Cardiac muscle cell (in vitro differentiated cells and primary cell): ENCODE data around the gene NUP133. TPM values are rescaled to one million over a fixed set of nuclear protein-coding genes. Genes with fewer than 3 reads are reported as not detected.

ENCODE experiments used
- DNase-seq, 2 donors: peaks; one replicate each; pipeline versions ENCODE4 v3.0.0 to v3.0.0-alpha.2; 2010 to 2017; ENCODE audit warnings: low read depth in 1 of 2, low spot score in 1 of 2
- H3K27ac ChIP-seq: fragments of 200-600 bp; sonication (generic); 2 replicates; pipeline ENCODE4 v1.5.1; 2016
- H3K27me3 ChIP-seq: fragments of 200-600 bp; sonication (generic); 2 replicates; pipeline ENCODE4 v1.6.0; 2016; ENCODE audit warnings: control low read depth
- H3K36me3 ChIP-seq: fragments of 200-600 bp; sonication (generic); 2 replicates; pipeline ENCODE4 v1.5.1; 2016; ENCODE audit warnings: control low read depth
- H3K4me1 ChIP-seq: fragments of 200-600 bp; sonication (generic); 2 replicates; pipeline ENCODE4 v1.8.1; 2017; ENCODE audit warnings: low read depth, mild to moderate bottlenecking, mixed run types
- H3K4me3 ChIP-seq: fragments of 200-600 bp; sonication (generic); 2 replicates; pipeline ENCODE4 v1.5.1; 2016; ENCODE audit warnings: mild to moderate bottlenecking
- H3K9me3 ChIP-seq: fragments of 200-600 bp; sonication (generic); 2 replicates; pipeline ENCODE4 v1.5.1; 2017; ENCODE audit warnings: low read depth, mild to moderate bottlenecking, control low read depth
- polyA plus RNA-seq: library from polyadenylated mRNA; unstranded; fragments of >200 nt; fragmentation: Nextera tagmentation; extraction: Ambion mirVana; gene quantifications from 2 replicates; pipeline ENCODE4 v1.2.1, GENCODE V29; 2016
- total RNA-seq: library from RNA; depleted of rRNA; stranded (reverse); fragments of >200 nt; gene quantifications from 2 replicates; pipeline ENCODE4 v1.2.3, GENCODE V29; 2016
- TF ChIP-seq, protein P1 (sequence below): IDR thresholded peaks from 2 replicates; pipeline ENCODE4 v1.5.1; 2012; ENCODE audit warnings: low read depth, mild to moderate bottlenecking, low read length

NUP133 gene
- total and polyA plus RNA-seq, 2 experiments from 2014 or later: 33.6 to 60.2 TPM

DNA sequence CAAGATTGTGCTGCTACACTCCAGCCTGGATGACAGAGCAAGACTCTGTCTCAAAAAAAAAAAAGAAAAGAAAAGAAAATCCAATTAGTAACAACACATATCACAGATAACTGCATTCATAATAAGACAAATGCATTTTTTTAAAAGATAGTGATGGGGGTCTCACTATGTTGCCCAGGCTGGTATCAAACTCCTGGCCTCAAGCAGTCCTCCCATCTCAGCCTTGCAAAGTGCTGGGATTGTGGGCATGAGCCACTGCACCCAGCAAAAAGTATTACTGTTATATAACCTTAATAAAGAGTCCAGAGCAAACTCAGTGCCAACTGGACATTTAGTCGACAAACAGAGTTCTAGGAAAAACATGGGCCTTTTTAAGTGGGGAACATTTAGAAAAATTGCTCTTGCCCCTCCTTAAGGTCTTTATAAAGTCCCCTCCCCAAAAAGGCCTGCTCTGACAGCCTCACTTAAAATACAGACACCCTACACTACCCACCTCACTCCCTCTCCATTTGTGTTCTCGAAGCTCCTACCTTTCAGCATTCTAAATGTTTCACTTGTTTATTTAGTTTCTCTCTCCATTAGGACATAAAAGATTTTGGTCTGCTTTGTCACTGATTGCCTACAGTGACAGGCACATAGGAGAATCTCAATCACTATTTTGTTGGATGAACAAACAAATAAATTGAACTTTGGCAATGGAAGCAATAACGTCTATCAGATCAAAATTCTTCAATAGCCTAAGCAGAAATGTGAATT lies 42.8 kb upstream of the NUP133 start:
- TF ChIP-seq, protein P1, sequence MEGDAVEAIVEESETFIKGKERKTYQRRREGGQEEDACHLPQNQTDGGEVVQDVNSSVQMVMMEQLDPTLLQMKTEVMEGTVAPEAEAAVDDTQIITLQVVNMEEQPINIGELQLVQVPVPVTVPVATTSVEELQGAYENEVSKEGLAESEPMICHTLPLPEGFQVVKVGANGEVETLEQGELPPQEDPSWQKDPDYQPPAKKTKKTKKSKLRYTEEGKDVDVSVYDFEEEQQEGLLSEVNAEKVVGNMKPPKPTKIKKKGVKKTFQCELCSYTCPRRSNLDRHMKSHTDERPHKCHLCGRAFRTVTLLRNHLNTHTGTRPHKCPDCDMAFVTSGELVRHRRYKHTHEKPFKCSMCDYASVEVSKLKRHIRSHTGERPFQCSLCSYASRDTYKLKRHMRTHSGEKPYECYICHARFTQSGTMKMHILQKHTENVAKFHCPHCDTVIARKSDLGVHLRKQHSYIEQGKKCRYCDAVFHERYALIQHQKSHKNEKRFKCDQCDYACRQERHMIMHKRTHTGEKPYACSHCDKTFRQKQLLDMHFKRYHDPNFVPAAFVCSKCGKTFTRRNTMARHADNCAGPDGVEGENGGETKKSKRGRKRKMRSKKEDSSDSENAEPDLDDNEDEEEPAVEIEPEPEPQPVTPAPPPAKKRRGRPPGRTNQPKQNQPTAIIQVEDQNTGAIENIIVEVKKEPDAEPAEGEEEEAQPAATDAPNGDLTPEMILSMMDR: no peak
- no peak for DNase-seq
- no peaks in the 10 kb centered on the region for H3K36me3 ChIP-seq
- H3K9me3 ChIP-seq: no peaks in the 10 kb centered on the region
- H3K27ac ChIP-seq: no peak overlapping the region
- H3K27me3 ChIP-seq: no peaks in the 10 kb centered on the region
- H3K4me3 ChIP-seq: no peak overlapping the region
- peaks cover 14% of the 10 kb centered on the region for H3K4me1 ChIP-seq

DNA sequence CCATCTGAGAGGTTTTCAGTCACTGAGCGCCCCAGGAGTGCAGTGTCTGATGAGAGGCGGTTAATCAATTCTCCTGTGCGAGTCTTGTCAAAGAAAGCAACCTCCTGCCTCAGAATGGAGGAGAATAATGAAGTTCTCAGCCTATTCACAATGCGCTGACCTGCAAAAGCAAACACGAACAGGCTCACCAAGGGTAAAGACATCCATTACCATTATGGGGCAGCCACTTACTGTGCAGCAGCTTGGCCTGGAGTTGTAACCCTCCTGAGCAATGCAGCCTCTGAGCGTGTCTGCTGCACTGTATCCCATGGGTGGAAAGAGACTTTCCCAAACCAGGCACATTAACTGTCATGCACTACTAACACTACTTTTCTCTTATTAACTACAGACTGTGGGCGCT lies 39.4 kb upstream of the NUP133 start:
- no peak overlapping the region for H3K27ac ChIP-seq
- H3K4me3 ChIP-seq: no peak overlapping the region
- TF ChIP-seq, protein P1: no peak
- no peaks in the 10 kb centered on the region for H3K36me3 ChIP-seq
- no peaks in the 10 kb centered on the region for H3K9me3 ChIP-seq
- no peak for DNase-seq
- H3K4me1 ChIP-seq: peaks cover 3% of the 10 kb centered on the region
- H3K27me3 ChIP-seq: no peaks in the 10 kb centered on the region

DNA sequence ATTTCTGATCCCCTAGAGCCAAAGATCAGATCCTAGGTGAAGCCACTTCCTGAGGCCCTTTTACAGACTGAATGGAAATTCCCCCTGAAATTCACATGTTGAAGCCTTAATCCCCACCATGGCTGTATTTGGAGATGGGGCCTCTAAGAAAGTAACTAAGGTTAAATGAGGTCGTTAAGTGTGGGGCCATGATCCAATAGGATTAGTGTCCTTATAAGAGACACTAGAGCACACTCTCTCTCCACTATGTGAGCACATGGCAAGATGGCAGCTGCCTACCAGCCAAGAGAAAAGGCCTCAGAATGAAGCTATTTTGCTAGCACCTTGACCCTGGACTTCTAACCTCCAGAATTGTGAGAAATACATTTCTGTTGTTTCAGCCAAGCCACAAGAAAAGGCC lies 36.4 kb upstream of the NUP133 start:
- no peaks in the 10 kb centered on the region for H3K27me3 ChIP-seq
- H3K9me3 ChIP-seq: no peaks in the 10 kb centered on the region
- H3K36me3 ChIP-seq: peaks cover 13% of the 10 kb centered on the region
- H3K4me1 ChIP-seq: no peaks in the 10 kb centered on the region
- H3K4me3 ChIP-seq: no peak overlapping the region
- no peak overlapping the region for H3K27ac ChIP-seq
- TF ChIP-seq, protein P1: no peak
- no peak for DNase-seq

DNA sequence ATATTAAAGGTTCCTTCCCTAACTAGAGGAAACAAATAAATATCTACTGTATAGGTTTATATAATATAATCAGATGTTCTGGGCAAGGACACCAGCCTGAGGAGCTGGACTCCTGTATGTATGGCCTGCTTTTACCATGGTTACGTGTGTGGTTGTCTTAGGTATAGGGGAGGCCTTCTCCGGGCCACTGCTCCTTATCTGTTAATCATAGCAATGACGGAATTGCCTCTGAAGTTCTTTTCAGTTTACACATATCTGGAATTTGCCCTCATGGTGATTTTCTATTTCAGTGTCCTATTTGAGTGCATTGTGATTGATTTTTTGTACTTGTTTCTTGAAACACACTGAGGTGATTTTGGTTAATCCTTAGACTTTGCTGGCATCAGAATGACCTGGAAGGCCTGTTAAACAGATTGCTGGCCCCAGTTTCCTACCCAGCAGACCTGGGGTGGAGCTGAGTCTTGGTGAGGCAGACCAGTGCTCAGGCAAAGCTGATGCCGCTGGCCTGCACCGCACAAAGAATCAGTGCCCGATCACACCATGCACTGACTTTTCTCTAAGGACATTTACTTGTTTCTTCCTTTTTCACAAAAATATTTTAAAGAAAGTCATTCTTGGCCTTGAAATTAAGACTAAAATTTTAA lies 31.8 kb upstream of the NUP133 start:
- TF ChIP-seq, protein P1: no peak

DNA sequence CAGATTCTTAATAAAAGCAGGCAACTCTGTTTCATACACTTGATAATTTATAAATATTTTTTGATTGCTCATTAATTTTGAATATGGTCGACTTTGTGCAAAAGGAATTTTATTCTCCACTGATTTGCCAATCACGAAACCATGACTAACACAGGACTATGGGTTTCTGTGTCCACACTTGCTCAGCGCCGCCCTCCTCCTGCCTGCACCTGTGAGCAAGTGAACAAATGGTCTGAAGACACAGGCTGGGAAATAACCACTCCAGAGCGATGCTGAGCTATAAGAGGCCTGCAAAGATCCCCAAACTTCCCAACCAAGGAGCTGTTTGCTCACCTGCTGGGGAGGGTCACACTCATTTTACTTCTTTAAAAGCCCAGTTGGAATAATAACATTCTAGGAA lies 30.8 kb upstream of the NUP133 start:
- H3K9me3 ChIP-seq: no peaks in the 10 kb centered on the region
- H3K27ac ChIP-seq: no peak overlapping the region
- no peak overlapping the region for H3K4me3 ChIP-seq
- TF ChIP-seq, protein P1: no peak
- H3K27me3 ChIP-seq: no peaks in the 10 kb centered on the region
- no peak for DNase-seq
- H3K4me1 ChIP-seq: no peaks in the 10 kb centered on the region
- H3K36me3 ChIP-seq: peaks cover 27% of the 10 kb centered on the region

More for the DNA sequence above, 31.8 kb upstream of the NUP133 start:
- peaks cover 27% of the 10 kb centered on the region for H3K36me3 ChIP-seq
- no peak for DNase-seq
- no peaks in the 10 kb centered on the region for H3K9me3 ChIP-seq
- H3K4me3 ChIP-seq: no peak overlapping the region
- H3K4me1 ChIP-seq: no peaks in the 10 kb centered on the region
- H3K27ac ChIP-seq: no peak overlapping the region
- H3K27me3 ChIP-seq: no peaks in the 10 kb centered on the region
